K562 (cell line): ENCODE measurements around the gene IRF9. TPM values are rescaled to one million over a fixed set of nuclear protein-coding genes. Genes with fewer than 3 reads are reported as not detected.
A peak's percentile ranks its signal among the peaks of the same experiment; 100 is the strongest.

Experiments
- BRD4 ChIP-seq: fragments of 200-600 bp; sonication (generic); IDR thresholded peaks from 2 replicates; pipeline ENCODE4 v1.6.1; 2017; ENCODE audit warnings: inconsistent platforms
- CBX3 ChIP-seq, 2 experiments: IDR thresholded peaks; 1 replicate in 1 of 2; 2 replicates in 1 of 2; pipeline ENCODE4 v1.6.1; 2012; ENCODE audit warnings: inconsistent platforms in 2 of 2, low read length in 2 of 2, borderline replicate concordance in 1 of 2, control low read depth in 1 of 2
- CREB1 ChIP-seq, 2 experiments: sonication (generic) in 1 of 2; formaldehyde crosslinking in 1 of 2; IDR thresholded peaks; 2 replicates each; pipeline versions ENCODE4 v1.6.1 to v1.8.0; 2012 to 2022; ENCODE audit warnings: inconsistent platforms in 1 of 2, mild to moderate bottlenecking in 1 of 2, missing genetic modification reagents in 1 of 2, moderate library complexity in 1 of 2
- DIDO1 ChIP-seq: fragments of 450-650 bp; IDR thresholded peaks from 2 replicates; pipeline ENCODE4 v1.6.1; 2016; ENCODE audit warnings: low read depth, missing biosample characterization, missing genetic modification characterization
- FOXP1 ChIP-seq: sonication (generic); formaldehyde crosslinking; IDR thresholded peaks from 2 replicates; pipeline ENCODE4 v1.8.0; 2022; ENCODE audit warnings: mild to moderate bottlenecking, missing genetic modification reagents
- GATA2 ChIP-seq: sonication (generic); formaldehyde crosslinking; IDR thresholded peaks from 2 replicates; pipeline ENCODE4 v1.4.0; 2020; ENCODE audit warnings: mild to moderate bottlenecking, missing genetic modification reagents
- HOXB6 ChIP-seq: fragments of 250-450 bp; sonication (Bioruptor Pico); IDR thresholded peaks from 2 replicates; pipeline ENCODE4 v1.5.1; 2022; ENCODE audit warnings: mild to moderate bottlenecking, borderline replicate concordance
- KDM1A ChIP-seq, 2 experiments: fragments of 450-650 bp; IDR thresholded peaks; 2 replicates each; pipeline ENCODE4 v1.6.1; 2016; ENCODE audit warnings: mild to moderate bottlenecking in 2 of 2
- MIER1 ChIP-seq: fragments of 450-650 bp; IDR thresholded peaks from 2 replicates; pipeline ENCODE4 v1.6.1; 2016; ENCODE audit warnings: antibody characterized with exemption, mild to moderate bottlenecking, low read depth
- NFE2L1 ChIP-seq: fragments of 450-650 bp; IDR thresholded peaks from 2 replicates; pipeline ENCODE4 v1.6.1; 2016; ENCODE audit warnings: missing genetic modification characterization, low read depth, mild to moderate bottlenecking, missing compliant biosample characterization, moderate library complexity, borderline replicate concordance
- NR3C1 ChIP-seq: sonication (generic); formaldehyde crosslinking; IDR thresholded peaks from 2 replicates; pipeline ENCODE4 v1.8.1; 2022; ENCODE audit warnings: missing genetic modification reagents
- POLR3G ChIP-seq: IDR thresholded peaks from 2 replicates; pipeline ENCODE4 v1.6.1; 2011; ENCODE audit not compliant: insufficient read length, insufficient replicate concordance; ENCODE audit errors: extremely low read depth
- SMAD4 ChIP-seq: fragments of 250-450 bp; sonication (Bioruptor Pico); conservative IDR thresholded peaks from 2 replicates; pipeline ENCODE4 v1.8.0; 2021; ENCODE audit warnings: inconsistent platforms, mild to moderate bottlenecking, moderate library complexity
- SNRNP70 ChIP-seq: fragments of 200-400 bp; formaldehyde crosslinking; optimal IDR thresholded peaks from 2 replicates; pipeline ENCODE3; 2017; ENCODE audit warnings: low read depth, low read length
- STAT5B ChIP-seq: fragments of 250-450 bp; sonication (Bioruptor Pico); IDR thresholded peaks from 2 replicates; pipeline ENCODE4 v1.8.0; 2021; ENCODE audit warnings: mild to moderate bottlenecking, inconsistent platforms
- SUPT5H ChIP-seq: fragments of 450-650 bp; IDR thresholded peaks from 2 replicates; pipeline ENCODE4 v1.6.1; 2016
- TAF9B ChIP-seq: fragments of 450-650 bp; IDR thresholded peaks from 2 replicates; pipeline ENCODE4 v1.6.1; 2018; ENCODE audit warnings: mild to moderate bottlenecking; ENCODE audit not compliant: partially characterized antibody
- TCF7L2 ChIP-seq: fragments of 150-350 bp; IDR thresholded peaks from 2 replicates; pipeline ENCODE4 v1.6.1; 2016; ENCODE audit warnings: low read depth, mild to moderate bottlenecking, low read length, moderate library complexity
- ZC3H8 ChIP-seq: fragments of 450-650 bp; IDR thresholded peaks from 2 replicates; pipeline ENCODE4 v1.6.1; 2017
- polyA plus RNA-seq, 8 experiments: library from polyadenylated mRNA; depleted of rRNA in 4 of 8; stranded (reverse) in 5 of 8; unstranded in 3 of 8; fragments of >200 nt; fragmentation: Nextera tagmentation in 2 of 8; fragmentation: Illumina TruSeq in 1 of 8; extraction: Ambion mirVana in 2 of 8; extraction: Trizol in 1 of 8; gene quantifications; 2 replicates each; pipeline versions ENCODE4 v1.2.1 to v1.2.3, GENCODE V29; 2011 to 2014; ENCODE audit warnings: inconsistent platforms in 1 of 8, missing spikeins in 1 of 8
- total RNA-seq, 7 experiments: library from RNA; depleted of rRNA in 6 of 7; stranded (reverse); fragments of >200 nt in 6 of 7; fragmentation: Illumina TruSeq in 2 of 7; extraction: Trizol in 2 of 7; gene quantifications; 2 replicates each; pipeline versions ENCODE4 v1.2.1 to v1.2.3, GENCODE V29; 2011 to 2021; ENCODE audit warnings: low replicate concordance in 1 of 7
- TF ChIP-seq, protein P1 (sequence below): conservative IDR thresholded peaks from 2 replicates; pipeline ENCODE4 v1.6.1; 2011; ENCODE audit warnings: low read depth, mild to moderate bottlenecking, low read length; ENCODE audit not compliant: control insufficient read depth
- TF ChIP-seq, protein P2 (sequence below): fragments of 250-450 bp; sonication (Bioruptor Pico); IDR thresholded peaks from 2 replicates; pipeline ENCODE4 v1.8.0; 2021; ENCODE audit warnings: moderate library complexity, mild to moderate bottlenecking, inconsistent platforms
- TF ChIP-seq, protein P3 (sequence below): fragments of 250-450 bp; sonication (Bioruptor Pico); IDR thresholded peaks from 2 replicates; pipeline ENCODE4 v1.5.0; 2020; ENCODE audit warnings: mild to moderate bottlenecking
- TF ChIP-seq, protein P4 (sequence below): sonication (generic); formaldehyde crosslinking; IDR thresholded peaks from 2 replicates; pipeline ENCODE4 v1.8.1; 2023; ENCODE audit warnings: mild to moderate bottlenecking, missing genetic modification reagents, moderate library complexity

IRF9 gene
- total and polyA plus RNA-seq, 9 of the 15 experiments (the other 6 are each of a cell fraction or from before 2014, with no cell fraction given): 0.79 to 14.8 (median 6.1) TPM

DNA sequence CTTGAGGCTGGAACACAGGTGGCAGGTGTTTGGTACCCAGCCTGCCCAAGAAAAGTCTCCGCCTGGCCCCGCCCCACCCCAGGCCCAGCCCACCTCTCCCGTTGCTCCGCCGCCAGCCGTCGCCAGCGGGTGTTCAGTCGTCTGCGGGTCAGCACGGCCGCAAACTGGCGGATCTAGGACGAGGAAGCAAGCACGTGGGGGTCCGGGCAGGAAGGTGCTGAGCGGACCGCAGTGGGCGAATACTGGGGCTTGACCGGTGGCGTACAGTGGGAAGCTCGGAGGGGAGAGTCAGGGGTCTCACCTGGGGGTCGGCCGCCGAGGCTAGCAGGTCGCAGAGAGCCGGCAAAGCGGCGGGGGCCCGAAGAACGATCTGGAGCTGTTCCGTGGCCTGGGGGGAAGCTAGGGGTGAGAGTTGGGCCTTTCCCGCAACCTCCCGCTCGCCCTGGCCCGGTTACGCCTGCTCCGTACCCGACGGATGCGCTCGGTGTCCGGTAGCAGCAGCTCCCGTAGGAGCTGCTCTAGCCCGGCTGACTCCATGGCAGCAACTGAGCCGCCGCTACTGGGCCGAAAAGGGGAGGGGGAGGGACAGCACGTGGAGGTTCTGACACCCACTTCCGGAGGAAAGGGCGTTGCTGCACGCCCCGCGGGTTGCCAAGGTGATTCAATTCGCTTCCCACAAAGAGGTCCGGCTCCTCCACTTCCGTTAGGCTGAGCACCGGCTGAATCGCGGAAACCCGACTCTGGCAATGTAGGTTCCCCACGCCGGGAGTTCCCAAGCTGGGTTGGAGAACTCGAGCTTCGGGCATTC lies 27.4 kb downstream of the IRF9 start, which contains the start of gene IPO4 (continued):
- TF ChIP-seq MIER1 (0 out of 2 replicates have a peak, but pooled peaks have one; percentile 36), STAT5B (CRISPR knock-in tag) (no peak), ZC3H8 (no peak), DIDO1 (tag) (peak; percentile 78; the same call in 1 of the 2 replicates), NFE2L1 (tag) (no peak), NR3C1 (CRISPR knock-in tag) (no peak), POLR3G (no peak), TAF9B (peak; percentile 45), BRD4 (no peak), SUPT5H (peak; percentile 76), GATA2 (no peak), CBX3 (IDR thresholded peaks at IDR 0.05; ENCODE audit: borderline replicate concordance in 1 of 2, low read length in 2 of 2) (peak in 1 of 2 experiments; percentile 90; a peak in 2 of 3 replicates), FOXP1 (CRISPR knock-in tag) (peak; percentile 39; the same call in 1 of the 2 replicates), SMAD4 (peak; percentile 50; the same call in 1 of the 2 replicates), CREB1 (IDR thresholded peaks at IDR 0.05) (no peak), CREB1 (CRISPR knock-in tag; IDR thresholded peaks at IDR 0.05) (peak; percentile 56; the same call in 1 of the 2 replicates), SNRNP70 (no peak), KDM1A (IDR thresholded peaks at IDR 0.05) (peak in 1 of 2 experiments; percentile 66; a peak in 1 of 4 replicates), HOXB6 (CRISPR knock-in tag) (no peak), TCF7L2 (no peak)
- TF ChIP-seq, protein P1, sequence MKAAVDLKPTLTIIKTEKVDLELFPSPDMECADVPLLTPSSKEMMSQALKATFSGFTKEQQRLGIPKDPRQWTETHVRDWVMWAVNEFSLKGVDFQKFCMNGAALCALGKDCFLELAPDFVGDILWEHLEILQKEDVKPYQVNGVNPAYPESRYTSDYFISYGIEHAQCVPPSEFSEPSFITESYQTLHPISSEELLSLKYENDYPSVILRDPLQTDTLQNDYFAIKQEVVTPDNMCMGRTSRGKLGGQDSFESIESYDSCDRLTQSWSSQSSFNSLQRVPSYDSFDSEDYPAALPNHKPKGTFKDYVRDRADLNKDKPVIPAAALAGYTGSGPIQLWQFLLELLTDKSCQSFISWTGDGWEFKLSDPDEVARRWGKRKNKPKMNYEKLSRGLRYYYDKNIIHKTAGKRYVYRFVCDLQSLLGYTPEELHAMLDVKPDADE: peak; percentile 72; the same call in 1 of the 2 replicates
- TF ChIP-seq, protein P2, sequence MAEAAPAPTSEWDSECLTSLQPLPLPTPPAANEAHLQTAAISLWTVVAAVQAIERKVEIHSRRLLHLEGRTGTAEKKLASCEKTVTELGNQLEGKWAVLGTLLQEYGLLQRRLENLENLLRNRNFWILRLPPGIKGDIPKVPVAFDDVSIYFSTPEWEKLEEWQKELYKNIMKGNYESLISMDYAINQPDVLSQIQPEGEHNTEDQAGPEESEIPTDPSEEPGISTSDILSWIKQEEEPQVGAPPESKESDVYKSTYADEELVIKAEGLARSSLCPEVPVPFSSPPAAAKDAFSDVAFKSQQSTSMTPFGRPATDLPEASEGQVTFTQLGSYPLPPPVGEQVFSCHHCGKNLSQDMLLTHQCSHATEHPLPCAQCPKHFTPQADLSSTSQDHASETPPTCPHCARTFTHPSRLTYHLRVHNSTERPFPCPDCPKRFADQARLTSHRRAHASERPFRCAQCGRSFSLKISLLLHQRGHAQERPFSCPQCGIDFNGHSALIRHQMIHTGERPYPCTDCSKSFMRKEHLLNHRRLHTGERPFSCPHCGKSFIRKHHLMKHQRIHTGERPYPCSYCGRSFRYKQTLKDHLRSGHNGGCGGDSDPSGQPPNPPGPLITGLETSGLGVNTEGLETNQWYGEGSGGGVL (CRISPR knock-in tag): no peak
- TF ChIP-seq, protein P3, sequence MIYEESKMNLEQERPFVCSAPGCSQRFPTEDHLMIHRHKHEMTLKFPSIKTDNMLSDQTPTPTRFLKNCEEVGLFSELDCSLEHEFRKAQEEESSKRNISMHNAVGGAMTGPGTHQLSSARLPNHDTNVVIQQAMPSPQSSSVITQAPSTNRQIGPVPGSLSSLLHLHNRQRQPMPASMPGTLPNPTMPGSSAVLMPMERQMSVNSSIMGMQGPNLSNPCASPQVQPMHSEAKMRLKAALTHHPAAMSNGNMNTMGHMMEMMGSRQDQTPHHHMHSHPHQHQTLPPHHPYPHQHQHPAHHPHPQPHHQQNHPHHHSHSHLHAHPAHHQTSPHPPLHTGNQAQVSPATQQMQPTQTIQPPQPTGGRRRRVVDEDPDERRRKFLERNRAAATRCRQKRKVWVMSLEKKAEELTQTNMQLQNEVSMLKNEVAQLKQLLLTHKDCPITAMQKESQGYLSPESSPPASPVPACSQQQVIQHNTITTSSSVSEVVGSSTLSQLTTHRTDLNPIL: no peak
- TF ChIP-seq, protein P4, sequence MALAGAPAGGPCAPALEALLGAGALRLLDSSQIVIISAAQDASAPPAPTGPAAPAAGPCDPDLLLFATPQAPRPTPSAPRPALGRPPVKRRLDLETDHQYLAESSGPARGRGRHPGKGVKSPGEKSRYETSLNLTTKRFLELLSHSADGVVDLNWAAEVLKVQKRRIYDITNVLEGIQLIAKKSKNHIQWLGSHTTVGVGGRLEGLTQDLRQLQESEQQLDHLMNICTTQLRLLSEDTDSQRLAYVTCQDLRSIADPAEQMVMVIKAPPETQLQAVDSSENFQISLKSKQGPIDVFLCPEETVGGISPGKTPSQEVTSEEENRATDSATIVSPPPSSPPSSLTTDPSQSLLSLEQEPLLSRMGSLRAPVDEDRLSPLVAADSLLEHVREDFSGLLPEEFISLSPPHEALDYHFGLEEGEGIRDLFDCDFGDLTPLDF (CRISPR knock-in tag): no peak
